CD14-positive monocyte (primary cell): ENCODE results near the gene PROKR2. TPM values are rescaled to one million over a fixed set of nuclear protein-coding genes. Genes with fewer than 3 reads are reported as not detected.

ENCODE experiments used
- DNase-seq, 3 donors: peaks; one replicate each; pipeline ENCODE4 v3.0.0-alpha.2; 2011 to 2022
- H2AFZ ChIP-seq: 2 replicates; pipeline ENCODE4 v1.6.0; 2012; ENCODE audit warnings: mild to moderate bottlenecking, low read depth, low read length, inconsistent platforms; ENCODE audit not compliant: insufficient read depth, poor library complexity, severe bottlenecking
- H3K27ac ChIP-seq, 2 donors: 1 replicate in 1 of 2; 2 replicates in 1 of 2; pipeline ENCODE4 v1.5.1; 2012 to 2013; ENCODE audit warnings: low read length in 2 of 2, control low read depth in 1 of 2, inconsistent platforms in 1 of 2, low read depth in 1 of 2, mild to moderate bottlenecking in 1 of 2
- H3K27me3 ChIP-seq, 2 donors: one replicate each; pipeline versions ENCODE4 v1.6.0 to v1.6.1; 2011 to 2013; ENCODE audit warnings: low read length in 2 of 2; ENCODE audit not compliant: control insufficient read depth in 2 of 2, insufficient read depth in 2 of 2
- H3K36me3 ChIP-seq, 2 donors: replicated peaks in 1 of 2; 1 replicate in 1 of 2; 2 replicates in 1 of 2; pipeline versions ENCODE4 v1.5.1 to v1.6.1; 2012 to 2013; ENCODE audit warnings: low read length in 2 of 2, control low read depth in 1 of 2, inconsistent platforms in 1 of 2, mild to moderate bottlenecking in 1 of 2; ENCODE audit not compliant: insufficient read depth in 2 of 2, control insufficient read depth in 1 of 2
- H3K4me1 ChIP-seq, 2 donors: 1 replicate in 1 of 2; 2 replicates in 1 of 2; pipeline versions ENCODE4 v1.5.1 to v1.6.1; 2012 to 2013; ENCODE audit warnings: low read length in 2 of 2, control low read depth in 1 of 2, inconsistent platforms in 1 of 2, mild to moderate bottlenecking in 1 of 2, moderate library complexity in 1 of 2; ENCODE audit not compliant: insufficient read depth in 2 of 2, control insufficient read depth in 1 of 2
- H3K4me2 ChIP-seq: replicated peaks from 2 replicates; pipeline ENCODE3; 2012; ENCODE audit warnings: low read length, moderate library complexity, mild to moderate bottlenecking; ENCODE audit not compliant: poor library complexity, severe bottlenecking; ENCODE audit errors: extremely low read depth
- H3K4me3 ChIP-seq, 3 experiments: fragments of 200-600 bp in 1 of 3; sonication (generic) in 1 of 3; replicated peaks in 1 of 3; 1 replicate in 2 of 3; 2 replicates in 1 of 3; pipeline ENCODE4 v1.5.1; 2011 to 2013; ENCODE audit warnings: low read length in 3 of 3, mild to moderate bottlenecking in 3 of 3, control low read depth in 2 of 3, low read depth in 2 of 3, inconsistent platforms in 1 of 3, moderate library complexity in 1 of 3
- H3K79me2 ChIP-seq: 2 replicates; pipeline ENCODE4 v1.6.0; 2012; ENCODE audit warnings: mild to moderate bottlenecking, control low read depth, inconsistent platforms, low read length, moderate library complexity; ENCODE audit not compliant: insufficient read depth
- H3K9ac ChIP-seq: 2 replicates; pipeline ENCODE4 v1.6.0; 2017; ENCODE audit warnings: low read length, mild to moderate bottlenecking; ENCODE audit not compliant: insufficient read depth, poor library complexity, severe bottlenecking
- H3K9me3 ChIP-seq, 2 donors: replicated peaks in 1 of 2; 1 replicate in 1 of 2; 2 replicates in 1 of 2; pipeline versions ENCODE4 v1.5.1 to v1.6.1; 2012 to 2013; ENCODE audit warnings: low read length in 2 of 2, control low read depth in 1 of 2; ENCODE audit not compliant: control insufficient read depth in 1 of 2, insufficient read depth in 1 of 2
- H4K20me1 ChIP-seq: 2 replicates; pipeline ENCODE4 v1.6.0; 2012; ENCODE audit warnings: mild to moderate bottlenecking, low read length, control low read depth, moderate library complexity; ENCODE audit not compliant: insufficient read depth
- H3K27ac Mint-ChIP-seq, 7 donors: one replicate each; pipeline ENCODE4 v1.8.0; 2020; ENCODE audit warnings: mild to moderate bottlenecking in 7 of 7, mixed read lengths in 7 of 7, moderate library complexity in 6 of 7, inconsistent platforms in 2 of 7
- H3K27me3 Mint-ChIP-seq, 3 donors: one replicate each; pipeline ENCODE4 v1.8.0; 2021 to 2022; ENCODE audit warnings: low read depth in 3 of 3, mild to moderate bottlenecking in 3 of 3, mixed read lengths in 3 of 3, moderate library complexity in 3 of 3, inconsistent platforms in 1 of 3
- H3K36me3 Mint-ChIP-seq, 2 donors: one replicate each; pipeline ENCODE4 v1.8.0; 2020; ENCODE audit warnings: mixed read lengths in 2 of 2, inconsistent platforms in 1 of 2, mild to moderate bottlenecking in 1 of 2
- H3K4me1 Mint-ChIP-seq: one replicate; pipeline ENCODE4 v1.8.0; 2020; ENCODE audit warnings: mild to moderate bottlenecking, mixed read lengths
- H3K4me3 Mint-ChIP-seq, 2 donors: one replicate each; pipeline ENCODE4 v1.8.0; 2020; ENCODE audit warnings: mild to moderate bottlenecking in 2 of 2, mixed read lengths in 2 of 2, moderate library complexity in 1 of 2
- H3K9me3 Mint-ChIP-seq, 7 donors: one replicate each; pipeline ENCODE4 v1.8.0; 2020 to 2022; ENCODE audit warnings: mixed read lengths in 7 of 7, mild to moderate bottlenecking in 6 of 7, moderate library complexity in 6 of 7, inconsistent platforms in 2 of 7
- CTCF ChIP-seq: fragments of 200-600 bp; IDR thresholded peaks from one replicate; pipeline ENCODE4 v1.8.0; 2022; ENCODE audit warnings: antibody characterized with exemption, mild to moderate bottlenecking
- WGBS: methylation state at CpG from one replicate; pipeline ENCODE4 v1.1.5; 2013; ENCODE audit warnings: missing lambda C conversion rate; ENCODE audit not compliant: insufficient coverage; 5-methylcytosine and 5-hydroxymethylcytosine counted together
- intact Hi-C, 2 donors: fragments of 100-400 bp; cut with micrococcal nuclease; formaldehyde crosslinking; loops; one replicate each; pipeline versions ENCODE4 v1.15.0 to v1.15.1; 2023
- polyA plus RNA-seq, 3 donors: library from polyadenylated mRNA; depleted of rRNA in 1 of 3; unstranded in 2 of 3; stranded (reverse) in 1 of 3; fragments of 300-500 nt in 2 of 3; fragments of >200 nt in 1 of 3; fragmentation: Illumina TruSeq in 2 of 3; gene quantifications; 1 replicate in 2 of 3; 2 replicates in 1 of 3; pipeline ENCODE4 v1.2.3, GENCODE V29; 2012 to 2021

PROKR2 gene
- polyA plus RNA-seq, 3 donors: not detected

- H3K4me3 ChIP-seq: no peak overlapping the region
- H2AFZ ChIP-seq: no peak overlapping the region
- peaks cover 5 to 6% of the 10 kb centered on the region in 2 donors for H3K27me3 ChIP-seq
- Mint-ChIP-seq H3K27me3 (peaks cover 8 to 13% (median 12%) of the 10 kb centered on the region in 3 donors), H3K4me3 (peak overlapping the region in 1 of 2 donors; percentile 11), H3K4me1 (no peaks in the 10 kb centered on the region), H3K9me3 (peaks cover 0 to 15% (median 4%) of the 10 kb centered on the region in 7 donors), H3K36me3 (no peaks in the 10 kb centered on the region), H3K27ac (no peak overlapping the region)
- no peak overlapping the region for H3K9ac ChIP-seq
- H4K20me1 ChIP-seq: no peaks in the 10 kb centered on the region
- H3K27ac ChIP-seq: no peak overlapping the region
- H3K9me3 ChIP-seq: no peaks in the 10 kb centered on the region
- DNase-seq: no peak
- no peak overlapping the region for H3K4me2 ChIP-seq
- intact Hi-C loops: no loop called here
- H3K79me2 ChIP-seq: no peaks in the 10 kb centered on the region
- WGBS: no CpG with 5 or more reads among the region's 4 CpGs
- H3K36me3 ChIP-seq: no peaks in the 10 kb centered on the region
- no peaks in the 10 kb centered on the region for H3K4me1 ChIP-seq
- no peak for TF ChIP-seq CTCF
Measured at GRCh38 chr20:5342021-5342420, 25.3 kb upstream of the PROKR2 start.

DNA sequence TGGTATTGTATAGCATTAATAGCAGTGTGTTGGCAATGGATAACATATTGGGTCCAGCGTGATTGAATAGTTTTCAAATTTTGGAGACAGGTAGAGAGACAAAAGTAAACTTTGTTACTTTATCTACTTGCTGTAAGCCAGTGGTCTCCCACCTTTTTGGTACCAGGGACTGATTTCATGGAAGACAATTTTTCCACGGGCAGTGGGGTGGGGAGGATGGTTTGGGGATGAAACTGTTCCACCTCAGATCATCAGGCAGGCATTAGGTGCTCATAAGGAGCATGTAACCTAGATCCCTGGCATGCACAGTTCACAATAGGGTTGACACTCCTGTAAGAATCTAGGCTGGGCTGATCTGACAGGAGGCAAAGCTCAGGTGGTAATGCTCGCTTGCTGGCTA, 14.6 kb upstream of the PROKR2 start:
- Mint-ChIP-seq H3K4me1 (no peaks in the 10 kb centered on the region), H3K36me3 (no peaks in the 10 kb centered on the region), H3K4me3 (no peak overlapping the region), H3K9me3 (no peaks in the 10 kb centered on the region), H3K27me3 (peaks cover 7 to 20% (median 12%) of the 10 kb centered on the region in 3 donors), H3K27ac (peak overlapping the region in 1 of 7 donors; percentile 36)
- DNase-seq: no peak
- no peak for TF ChIP-seq CTCF
- WGBS: 100% methylated on average over 1 of the region's 3 CpGs
- no peaks in the 10 kb centered on the region for H3K36me3 ChIP-seq
- H3K9ac ChIP-seq: no peak overlapping the region
- peaks cover 2 to 8% of the 10 kb centered on the region in 2 donors for H3K27me3 ChIP-seq
- no peaks in the 10 kb centered on the region for H4K20me1 ChIP-seq
- no peak overlapping the region for H3K4me3 ChIP-seq
- no peak overlapping the region for H3K27ac ChIP-seq
- no peaks in the 10 kb centered on the region for H3K4me1 ChIP-seq
- intact Hi-C loops: no loop called here
- no peak overlapping the region for H3K4me2 ChIP-seq
- H2AFZ ChIP-seq: no peak overlapping the region
- H3K79me2 ChIP-seq: no peaks in the 10 kb centered on the region
- H3K9me3 ChIP-seq: no peaks in the 10 kb centered on the region
